ENCODE results near the gene CD4.

GRCh38 chr12:6780573-6780972 is 8.8 kb upstream of the CD4 start:
- TF ChIP-seq, protein P1, sequence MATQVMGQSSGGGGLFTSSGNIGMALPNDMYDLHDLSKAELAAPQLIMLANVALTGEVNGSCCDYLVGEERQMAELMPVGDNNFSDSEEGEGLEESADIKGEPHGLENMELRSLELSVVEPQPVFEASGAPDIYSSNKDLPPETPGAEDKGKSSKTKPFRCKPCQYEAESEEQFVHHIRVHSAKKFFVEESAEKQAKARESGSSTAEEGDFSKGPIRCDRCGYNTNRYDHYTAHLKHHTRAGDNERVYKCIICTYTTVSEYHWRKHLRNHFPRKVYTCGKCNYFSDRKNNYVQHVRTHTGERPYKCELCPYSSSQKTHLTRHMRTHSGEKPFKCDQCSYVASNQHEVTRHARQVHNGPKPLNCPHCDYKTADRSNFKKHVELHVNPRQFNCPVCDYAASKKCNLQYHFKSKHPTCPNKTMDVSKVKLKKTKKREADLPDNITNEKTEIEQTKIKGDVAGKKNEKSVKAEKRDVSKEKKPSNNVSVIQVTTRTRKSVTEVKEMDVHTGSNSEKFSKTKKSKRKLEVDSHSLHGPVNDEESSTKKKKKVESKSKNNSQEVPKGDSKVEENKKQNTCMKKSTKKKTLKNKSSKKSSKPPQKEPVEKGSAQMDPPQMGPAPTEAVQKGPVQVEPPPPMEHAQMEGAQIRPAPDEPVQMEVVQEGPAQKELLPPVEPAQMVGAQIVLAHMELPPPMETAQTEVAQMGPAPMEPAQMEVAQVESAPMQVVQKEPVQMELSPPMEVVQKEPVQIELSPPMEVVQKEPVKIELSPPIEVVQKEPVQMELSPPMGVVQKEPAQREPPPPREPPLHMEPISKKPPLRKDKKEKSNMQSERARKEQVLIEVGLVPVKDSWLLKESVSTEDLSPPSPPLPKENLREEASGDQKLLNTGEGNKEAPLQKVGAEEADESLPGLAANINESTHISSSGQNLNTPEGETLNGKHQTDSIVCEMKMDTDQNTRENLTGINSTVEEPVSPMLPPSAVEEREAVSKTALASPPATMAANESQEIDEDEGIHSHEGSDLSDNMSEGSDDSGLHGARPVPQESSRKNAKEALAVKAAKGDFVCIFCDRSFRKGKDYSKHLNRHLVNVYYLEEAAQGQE (IDR thresholded peaks at IDR 0.05; ENCODE audit: low read depth, low read length), result no peak
- TF ChIP-seq, protein P2, sequence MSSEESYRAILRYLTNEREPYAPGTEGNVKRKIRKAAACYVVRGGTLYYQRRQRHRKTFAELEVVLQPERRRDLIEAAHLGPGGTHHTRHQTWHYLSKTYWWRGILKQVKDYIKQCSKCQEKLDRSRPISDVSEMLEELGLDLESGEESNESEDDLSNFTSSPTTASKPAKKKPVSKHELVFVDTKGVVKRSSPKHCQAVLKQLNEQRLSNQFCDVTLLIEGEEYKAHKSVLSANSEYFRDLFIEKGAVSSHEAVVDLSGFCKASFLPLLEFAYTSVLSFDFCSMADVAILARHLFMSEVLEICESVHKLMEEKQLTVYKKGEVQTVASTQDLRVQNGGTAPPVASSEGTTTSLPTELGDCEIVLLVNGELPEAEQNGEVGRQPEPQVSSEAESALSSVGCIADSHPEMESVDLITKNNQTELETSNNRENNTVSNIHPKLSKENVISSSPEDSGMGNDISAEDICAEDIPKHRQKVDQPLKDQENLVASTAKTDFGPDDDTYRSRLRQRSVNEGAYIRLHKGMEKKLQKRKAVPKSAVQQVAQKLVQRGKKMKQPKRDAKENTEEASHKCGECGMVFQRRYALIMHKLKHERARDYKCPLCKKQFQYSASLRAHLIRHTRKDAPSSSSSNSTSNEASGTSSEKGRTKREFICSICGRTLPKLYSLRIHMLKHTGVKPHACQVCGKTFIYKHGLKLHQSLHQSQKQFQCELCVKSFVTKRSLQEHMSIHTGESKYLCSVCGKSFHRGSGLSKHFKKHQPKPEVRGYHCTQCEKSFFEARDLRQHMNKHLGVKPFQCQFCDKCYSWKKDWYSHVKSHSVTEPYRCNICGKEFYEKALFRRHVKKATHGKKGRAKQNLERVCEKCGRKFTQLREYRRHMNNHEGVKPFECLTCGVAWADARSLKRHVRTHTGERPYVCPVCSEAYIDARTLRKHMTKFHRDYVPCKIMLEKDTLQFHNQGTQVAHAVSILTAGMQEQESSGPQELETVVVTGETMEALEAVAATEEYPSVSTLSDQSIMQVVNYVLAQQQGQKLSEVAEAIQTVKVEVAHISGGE (CRISPR knock-in tag; IDR thresholded peaks at IDR 0.05), result no peak
- no peak for TF ChIP-seq JUND (IDR thresholded peaks at IDR 0.05; ENCODE audit: low read depth, low read length)
- TF ChIP-seq POLR2AphosphoS5 (IDR thresholded peaks at IDR 0.05; ENCODE audit: low read length), result no peak
- TF ChIP-seq EGR1 (IDR thresholded peaks at IDR 0.05; ENCODE audit: borderline replicate concordance in 1 of 2, low read depth in 2 of 2, low read length in 2 of 2), result no peak
- TF ChIP-seq POLR2A (IDR thresholded peaks at IDR 0.05; ENCODE audit: low read depth, low read length), result no peak

Measured in GM12878 (cell line).